OCI-LY1 (cell line): ENCODE measurements around the gene NR6A1.

Experiments used
- EZH2 ChIP-seq: fragments of 200-600 bp; sonication (generic), shearing (Covaris generic); IDR thresholded peaks from 2 replicates; pipeline ENCODE4 v1.8.0; 2017; ENCODE audit warnings: borderline replicate concordance, mixed run types, mild to moderate bottlenecking, antibody characterized with exemption, low read length, moderate library complexity, mixed read lengths
- TF ChIP-seq, protein P1 (sequence below): fragments of 200-600 bp; sonication (generic), shearing (Covaris generic); IDR thresholded peaks from 2 replicates; pipeline ENCODE4 v1.5.1; 2017; ENCODE audit warnings: mild to moderate bottlenecking, antibody characterized with exemption, low read length, moderate library complexity, mixed read lengths

DNA sequence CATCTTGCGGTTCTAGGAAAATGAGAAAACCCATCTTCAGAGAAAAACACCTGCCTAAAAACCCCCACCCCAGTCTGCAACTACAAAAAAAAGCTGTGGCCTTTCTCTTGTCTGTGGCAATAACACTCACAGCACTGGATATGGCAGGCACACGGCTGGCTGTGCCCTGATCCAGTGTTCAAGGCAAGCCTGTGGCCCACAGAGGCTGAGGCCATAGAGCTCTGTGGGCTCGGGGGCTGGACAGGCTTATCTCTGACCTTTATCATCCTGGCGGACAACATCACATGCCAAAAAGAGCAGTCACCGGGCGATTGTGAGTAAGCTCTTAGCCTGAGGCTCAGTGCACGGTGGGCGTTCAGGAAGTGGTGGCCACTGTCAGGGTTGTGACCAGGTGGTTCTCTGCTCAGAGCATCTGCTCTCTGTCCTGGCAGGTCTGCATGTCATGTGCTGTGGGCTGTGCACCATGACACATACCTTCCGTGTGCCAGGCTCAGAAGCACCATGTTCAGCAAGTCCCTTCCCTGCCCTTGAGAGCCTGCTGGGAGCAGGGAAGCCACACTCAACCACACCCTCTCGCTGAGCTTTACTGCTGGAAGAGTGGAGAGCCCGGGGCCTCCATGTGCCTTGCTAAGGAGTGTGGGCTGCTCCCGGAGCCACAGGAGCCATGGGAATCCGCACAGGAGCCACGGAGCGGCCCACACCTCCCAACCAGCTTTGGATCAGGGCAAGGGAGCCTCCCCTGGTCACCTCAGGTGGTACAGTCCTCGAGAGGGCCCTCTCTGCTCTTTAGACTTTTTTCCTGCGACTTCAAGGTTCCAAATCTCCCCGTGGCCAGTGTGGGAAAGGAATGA, 47.5 kb upstream of the NR6A1 start:
- TF ChIP-seq, protein P1, sequence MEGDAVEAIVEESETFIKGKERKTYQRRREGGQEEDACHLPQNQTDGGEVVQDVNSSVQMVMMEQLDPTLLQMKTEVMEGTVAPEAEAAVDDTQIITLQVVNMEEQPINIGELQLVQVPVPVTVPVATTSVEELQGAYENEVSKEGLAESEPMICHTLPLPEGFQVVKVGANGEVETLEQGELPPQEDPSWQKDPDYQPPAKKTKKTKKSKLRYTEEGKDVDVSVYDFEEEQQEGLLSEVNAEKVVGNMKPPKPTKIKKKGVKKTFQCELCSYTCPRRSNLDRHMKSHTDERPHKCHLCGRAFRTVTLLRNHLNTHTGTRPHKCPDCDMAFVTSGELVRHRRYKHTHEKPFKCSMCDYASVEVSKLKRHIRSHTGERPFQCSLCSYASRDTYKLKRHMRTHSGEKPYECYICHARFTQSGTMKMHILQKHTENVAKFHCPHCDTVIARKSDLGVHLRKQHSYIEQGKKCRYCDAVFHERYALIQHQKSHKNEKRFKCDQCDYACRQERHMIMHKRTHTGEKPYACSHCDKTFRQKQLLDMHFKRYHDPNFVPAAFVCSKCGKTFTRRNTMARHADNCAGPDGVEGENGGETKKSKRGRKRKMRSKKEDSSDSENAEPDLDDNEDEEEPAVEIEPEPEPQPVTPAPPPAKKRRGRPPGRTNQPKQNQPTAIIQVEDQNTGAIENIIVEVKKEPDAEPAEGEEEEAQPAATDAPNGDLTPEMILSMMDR: no peak
- TF ChIP-seq EZH2: no peak
